Measurements from ENCODE around the gene PLCH1. TPM values are rescaled to one million over a fixed set of nuclear protein-coding genes. Genes with fewer than 3 reads are reported as not detected.
A peak's percentile ranks its signal among the peaks of the same experiment; 100 is the strongest.

The PLCH1 gene
- total and polyA plus RNA-seq, 2 of the 13 experiments (the other 11 are each of a cell fraction or from before 2014, with no cell fraction given), result 2.0 to 3.0 TPM

GRCh38 chr3:155420881-155421486 lies 323.9 kb downstream of the PLCH1 start (continued):
- TF ChIP-seq NFAT5 (CRISPR knock-in tag; IDR thresholded peaks at IDR 0.05) (no peak), REPIN1 (CRISPR knock-in tag; IDR thresholded peaks at IDR 0.05; ENCODE audit: borderline replicate concordance, low read depth) (no peak), ZNF724P (CRISPR knock-in tag; IDR thresholded peaks at IDR 0.05; ENCODE audit: borderline replicate concordance) (no peak), RAD21 (CRISPR knock-in tag; IDR thresholded peaks at IDR 0.05) (0 out of 2 replicates have a peak, but pooled peaks have one; percentile 18), TARDBP (CRISPR knock-in tag; IDR thresholded peaks at IDR 0.05) (no peak), MLX (CRISPR knock-in tag; IDR thresholded peaks at IDR 0.05) (no peak), SRSF1 (optimal IDR thresholded peaks at IDR 0.05; ENCODE audit: low read depth, low read length) (no peak), ZNF263 (CRISPR knock-in tag; IDR thresholded peaks at IDR 0.05) (peak; percentile 43; the same call in 1 of the 2 replicates), NCOA5 (CRISPR knock-in tag; IDR thresholded peaks at IDR 0.05) (no peak), TEAD3 (CRISPR knock-in tag; optimal IDR thresholded peaks at IDR 0.05; ENCODE audit: borderline replicate concordance) (no peak), BRCA1 (CRISPR knock-in tag; IDR thresholded peaks at IDR 0.05) (no peak), CTCF (CRISPR knock-in tag; IDR thresholded peaks at IDR 0.05) (0 out of 2 replicates have a peak, but pooled peaks have one; percentile 17), GABPA (IDR thresholded peaks at IDR 0.05; ENCODE audit: low read depth, low read length) (no peak), GABPA (CRISPR knock-in tag; IDR thresholded peaks at IDR 0.05; ENCODE audit: low read depth) (no peak), MYPOP (CRISPR knock-in tag; IDR thresholded peaks at IDR 0.05) (no peak), ZNF710 (CRISPR knock-in tag; IDR thresholded peaks at IDR 0.05; ENCODE audit: borderline replicate concordance) (no peak), JUN (CRISPR knock-in tag; IDR thresholded peaks at IDR 0.05) (no peak), ZNF329 (CRISPR knock-in tag; IDR thresholded peaks at IDR 0.05; ENCODE audit: low read depth) (no peak), NKX3-1 (CRISPR knock-in tag; IDR thresholded peaks at IDR 0.05) (no peak), SMARCC2 (IDR thresholded peaks at IDR 0.05) (no peak), ZNF30 (CRISPR knock-in tag; IDR thresholded peaks at IDR 0.05) (no peak)

Measured in HepG2 (cell line).